ENCODE results near the gene SEC61B. TPM values are rescaled to one million over a fixed set of nuclear protein-coding genes. Genes with fewer than 3 reads are reported as not detected.

The SEC61B gene
- total RNA-seq, 4 donors from 2014 or later: 66.5 to 134 (median 84.9) TPM

GRCh38 chr9:99221266-99221620 lies 839 bp upstream of the SEC61B start:
- TF ChIP-seq POLR2A (IDR thresholded peaks at IDR 0.05): no peak
- TF ChIP-seq, protein P1, sequence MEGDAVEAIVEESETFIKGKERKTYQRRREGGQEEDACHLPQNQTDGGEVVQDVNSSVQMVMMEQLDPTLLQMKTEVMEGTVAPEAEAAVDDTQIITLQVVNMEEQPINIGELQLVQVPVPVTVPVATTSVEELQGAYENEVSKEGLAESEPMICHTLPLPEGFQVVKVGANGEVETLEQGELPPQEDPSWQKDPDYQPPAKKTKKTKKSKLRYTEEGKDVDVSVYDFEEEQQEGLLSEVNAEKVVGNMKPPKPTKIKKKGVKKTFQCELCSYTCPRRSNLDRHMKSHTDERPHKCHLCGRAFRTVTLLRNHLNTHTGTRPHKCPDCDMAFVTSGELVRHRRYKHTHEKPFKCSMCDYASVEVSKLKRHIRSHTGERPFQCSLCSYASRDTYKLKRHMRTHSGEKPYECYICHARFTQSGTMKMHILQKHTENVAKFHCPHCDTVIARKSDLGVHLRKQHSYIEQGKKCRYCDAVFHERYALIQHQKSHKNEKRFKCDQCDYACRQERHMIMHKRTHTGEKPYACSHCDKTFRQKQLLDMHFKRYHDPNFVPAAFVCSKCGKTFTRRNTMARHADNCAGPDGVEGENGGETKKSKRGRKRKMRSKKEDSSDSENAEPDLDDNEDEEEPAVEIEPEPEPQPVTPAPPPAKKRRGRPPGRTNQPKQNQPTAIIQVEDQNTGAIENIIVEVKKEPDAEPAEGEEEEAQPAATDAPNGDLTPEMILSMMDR (IDR thresholded peaks at IDR 0.05): no peak
- TF ChIP-seq POLR2AphosphoS5 (IDR thresholded peaks at IDR 0.05): no peak
- TF ChIP-seq EP300 (IDR thresholded peaks at IDR 0.05): no peak
- Histone ChIP-seq H3K27ac (peak overlapping the region; percentile 89), H3K4me3 (peak overlapping the region; percentile 86), H3K36me3 (peaks cover 9% of the 10 kb centered on the region), H3K27me3 (no peaks in the 10 kb centered on the region), H3K4me1 (peaks cover 46% of the 10 kb centered on the region), H3K9me3 (no peaks in the 10 kb centered on the region)
- DNase-seq (ENCODE audit: low spot score in 2 of 2): peak in 1 of 2 donors; percentile 65
- WGBS: 0% methylated on average over 13 of the region's 25 CpGs

GRCh38 chr9:99222416-99223270 lies 561 bp downstream of the SEC61B start:
- Histone ChIP-seq H3K9me3 (no peaks in the 10 kb centered on the region), H3K27me3 (no peaks in the 10 kb centered on the region), H3K4me3 (peak overlapping the region; percentile 86), H3K27ac (peak overlapping the region; percentile 89), H3K36me3 (peaks cover 15% of the 10 kb centered on the region), H3K4me1 (peaks cover 49% of the 10 kb centered on the region)
- TF ChIP-seq POLR2AphosphoS5 (IDR thresholded peaks at IDR 0.05) (no peak), EP300 (IDR thresholded peaks at IDR 0.05) (no peak), POLR2A (IDR thresholded peaks at IDR 0.05) (no peak)
- TF ChIP-seq, protein P1 (IDR thresholded peaks at IDR 0.05): no peak
- WGBS: 8% methylated on average over 30 of the region's 30 CpGs
- DNase-seq (ENCODE audit: low spot score in 2 of 2): no peak

DNA sequence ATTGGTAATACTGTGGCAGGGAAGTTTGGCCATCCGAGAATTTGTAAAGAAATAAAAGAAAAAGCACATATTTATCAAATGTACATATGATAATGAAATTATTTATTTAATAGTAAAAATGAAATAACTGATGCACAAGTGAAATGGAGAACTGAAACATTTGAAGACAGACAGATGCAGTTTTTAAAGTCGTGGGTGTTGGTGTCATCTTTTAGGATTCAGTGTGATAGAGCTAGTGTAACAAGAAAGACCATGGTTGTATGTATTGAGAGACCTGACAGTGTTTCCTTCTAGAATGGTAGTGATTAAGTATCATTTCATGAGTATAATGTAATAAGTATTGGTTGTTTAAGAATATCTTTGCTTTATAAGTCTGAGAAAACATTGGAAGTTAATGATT lies 2.4 kb downstream of the SEC61B start:
- TF ChIP-seq, protein P1 (IDR thresholded peaks at IDR 0.05): no peak
- TF ChIP-seq POLR2AphosphoS5 (IDR thresholded peaks at IDR 0.05): no peak
- no peak for TF ChIP-seq POLR2A (IDR thresholded peaks at IDR 0.05)
- no peak for TF ChIP-seq EP300 (IDR thresholded peaks at IDR 0.05)
- no peak overlapping the region for H3K27ac ChIP-seq
- no peaks in the 10 kb centered on the region for H3K9me3 ChIP-seq
- no peaks in the 10 kb centered on the region for H3K27me3 ChIP-seq
- no peak overlapping the region for H3K4me3 ChIP-seq
- peaks cover 24% of the 10 kb centered on the region for H3K36me3 ChIP-seq
- H3K4me1 ChIP-seq: peaks cover 43% of the 10 kb centered on the region
- WGBS: 77% methylated on average over 2 of the region's 2 CpGs
- no peak for DNase-seq (ENCODE audit: low spot score in 2 of 2)

DNA sequence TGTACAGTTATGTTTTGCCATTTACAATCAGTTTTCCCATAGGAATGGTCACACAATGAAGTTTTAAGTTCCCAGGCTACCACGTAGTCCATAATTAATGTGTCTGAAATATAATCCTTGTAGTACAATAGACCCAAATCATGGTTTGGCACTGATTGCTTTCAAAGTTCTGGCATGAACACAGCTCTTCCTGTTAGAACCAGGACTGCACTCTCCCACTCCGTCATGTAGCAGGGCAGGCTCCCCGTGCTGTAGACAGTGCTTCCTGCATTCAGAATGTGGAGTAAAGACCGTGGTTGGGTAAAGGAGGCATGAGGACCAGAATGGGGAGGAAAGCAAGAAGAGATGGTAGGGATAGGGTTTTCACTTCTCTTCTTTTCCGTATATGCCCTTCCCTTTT lies 4.0 kb downstream of the SEC61B start:
- Histone ChIP-seq H3K4me3 (no peak overlapping the region), H3K36me3 (peaks cover 40% of the 10 kb centered on the region), H3K4me1 (peaks cover 29% of the 10 kb centered on the region), H3K9me3 (no peaks in the 10 kb centered on the region), H3K27me3 (no peaks in the 10 kb centered on the region), H3K27ac (no peak overlapping the region)
- DNase-seq (ENCODE audit: low spot score in 2 of 2): no peak
- 66% methylated on average over 5 of the region's 5 CpGs for WGBS
- TF ChIP-seq EP300 (IDR thresholded peaks at IDR 0.05) (no peak), POLR2AphosphoS5 (IDR thresholded peaks at IDR 0.05) (no peak), POLR2A (IDR thresholded peaks at IDR 0.05) (no peak)
- TF ChIP-seq, protein P1 (IDR thresholded peaks at IDR 0.05): no peak

DNA sequence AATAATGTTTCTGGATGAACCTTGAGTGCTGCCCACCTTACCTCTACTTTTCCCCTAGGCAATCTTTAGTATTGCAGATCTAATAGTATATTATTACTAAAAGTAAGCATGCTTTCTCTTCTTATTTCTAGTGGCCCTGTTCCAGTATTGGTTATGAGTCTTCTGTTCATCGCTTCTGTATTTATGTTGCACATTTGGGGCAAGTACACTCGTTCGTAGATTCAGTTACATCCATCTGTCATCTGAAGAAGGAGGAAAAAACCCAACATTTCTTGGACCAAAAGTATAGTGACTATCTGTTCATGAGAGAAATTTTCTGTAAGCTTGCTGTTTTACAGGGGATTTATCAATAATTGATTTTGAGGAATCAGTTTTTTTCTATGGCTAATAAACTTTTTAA lies 8.1 kb downstream of the SEC61B start:
- no peak for TF ChIP-seq POLR2A (IDR thresholded peaks at IDR 0.05)
- TF ChIP-seq EP300 (IDR thresholded peaks at IDR 0.05): no peak
- TF ChIP-seq, protein P1 (IDR thresholded peaks at IDR 0.05): no peak
- TF ChIP-seq POLR2AphosphoS5 (IDR thresholded peaks at IDR 0.05): no peak
- WGBS: 88% methylated on average over 3 of the region's 3 CpGs
- Histone ChIP-seq H3K4me1 (peaks cover 6% of the 10 kb centered on the region), H3K27me3 (no peaks in the 10 kb centered on the region), H3K9me3 (no peaks in the 10 kb centered on the region), H3K4me3 (no peak overlapping the region), H3K27ac (no peak overlapping the region), H3K36me3 (peaks cover 60% of the 10 kb centered on the region)
- DNase-seq (ENCODE audit: low spot score in 2 of 2): no peak
